IMR-90 (cell line): ENCODE measurements around the gene ZCCHC17. TPM values are rescaled to one million over a fixed set of nuclear protein-coding genes. Genes with fewer than 3 reads are reported as not detected.

Source experiments
- ATAC-seq: fragments of 200-7000 bp; cut with Tn5 transposase; 2 replicates; pipeline ENCODE4 v1.9.1; 2020; ENCODE audit warnings: low read depth, mild to moderate bottlenecking, moderate library complexity
- BruUV-seq: library from RNA; stranded (reverse); fragments of 400-500 nt; replicated peaks from 2 replicates; lab custom pipeline; 2021; lab: Mats Ljungman, UMichigan
- CTCF ChIA-PET: fragments of 300-600 bp; formaldehyde crosslinking; extraction: SDS; loops from one replicate; lab custom pipeline; 2021; ENCODE audit warnings: antibody characterized with exemption; lab: Yijun Ruan, JAX
- POLR2A ChIA-PET: fragments of 300-600 bp; sonication (Branson Sonifier 250); formaldehyde crosslinking; loops from one replicate; lab custom pipeline; 2022; ENCODE audit warnings: antibody characterized with exemption; ENCODE audit not compliant: unreplicated experiment; lab: Charles Lee
- DNase-seq: peaks from one replicate; pipeline ENCODE4 v3.0.0; 2013
- H2AFZ ChIP-seq: replicated peaks from 2 replicates; pipeline ENCODE3; 2013; ENCODE audit warnings: low read length, mild to moderate bottlenecking; ENCODE audit not compliant: poor library complexity
- H2AK5ac ChIP-seq: 2 replicates; pipeline ENCODE4 v1.6.1; 2013; ENCODE audit warnings: low read depth, low read length, inconsistent platforms
- H2AK9ac ChIP-seq: replicated peaks from 2 replicates; pipeline ENCODE3; 2013; ENCODE audit warnings: mild to moderate bottlenecking, low read depth, low read length, moderate library complexity; ENCODE audit not compliant: poor library complexity
- H2BK120ac ChIP-seq: 2 replicates; pipeline ENCODE4 v1.6.1; 2013; ENCODE audit warnings: low read depth, low read length, inconsistent platforms
- H2BK15ac ChIP-seq: 3 replicates; pipeline ENCODE4 v1.6.1; 2013; ENCODE audit warnings: low read depth, low read length, inconsistent platforms
- H2BK20ac ChIP-seq: 2 replicates; pipeline ENCODE4 v1.6.1; 2013; ENCODE audit warnings: low read depth, mild to moderate bottlenecking, inconsistent platforms, low read length, moderate library complexity
- H2BK5ac ChIP-seq: 2 replicates; pipeline ENCODE4 v1.6.1; 2013; ENCODE audit warnings: mild to moderate bottlenecking, low read depth, low read length, inconsistent platforms; ENCODE audit not compliant: poor library complexity, severe bottlenecking
- H3K14ac ChIP-seq: replicated peaks from 2 replicates; pipeline ENCODE4 v1.6.1; 2013; ENCODE audit warnings: low read depth, low read length, inconsistent platforms
- H3K18ac ChIP-seq: 2 replicates; pipeline ENCODE4 v1.6.1; 2013; ENCODE audit warnings: low read depth, low read length, control low read depth
- H3K23ac ChIP-seq: 2 replicates; pipeline ENCODE4 v1.6.1; 2013; ENCODE audit warnings: low read depth, low read length, inconsistent platforms
- H3K27ac ChIP-seq: 2 replicates; pipeline ENCODE4 v1.5.1; 2013; ENCODE audit warnings: mild to moderate bottlenecking, control low read depth, low read length; ENCODE audit not compliant: insufficient read depth
- H3K27me3 ChIP-seq: 2 replicates; pipeline ENCODE4 v1.6.1; 2013; ENCODE audit warnings: low read length; ENCODE audit not compliant: control insufficient read depth, insufficient read depth
- H3K36me3 ChIP-seq: 2 replicates; pipeline ENCODE4 v1.6.1; 2013; ENCODE audit warnings: low read length, mixed read lengths; ENCODE audit not compliant: control insufficient read depth, insufficient read depth
- H3K4ac ChIP-seq: 2 replicates; pipeline ENCODE4 v1.6.1; 2013; ENCODE audit warnings: low read depth, low read length, inconsistent platforms
- H3K4me1 ChIP-seq: 2 replicates; pipeline ENCODE4 v1.6.1; 2013; ENCODE audit warnings: low read length, mixed read lengths; ENCODE audit not compliant: control insufficient read depth, insufficient read depth
- H3K4me2 ChIP-seq: 2 replicates; pipeline ENCODE4 v1.6.1; 2013; ENCODE audit warnings: low read depth, mild to moderate bottlenecking, control low read depth, low read length, moderate library complexity
- H3K4me3 ChIP-seq: 2 replicates; pipeline ENCODE4 v1.5.1; 2013; ENCODE audit warnings: low read depth, mild to moderate bottlenecking, control low read depth, low read length, moderate library complexity; ENCODE audit not compliant: insufficient read depth
- H3K56ac ChIP-seq: 2 replicates; pipeline ENCODE4 v1.6.1; 2013; ENCODE audit warnings: low read length, inconsistent platforms; ENCODE audit not compliant: insufficient read depth; ENCODE audit errors: extremely low read depth
- H3K79me1 ChIP-seq, 2 experiments: 2 replicates each; pipeline ENCODE4 v1.6.1; 2013; ENCODE audit warnings: low read length in 2 of 2, inconsistent platforms in 1 of 2, low read depth in 1 of 2
- H3K9ac ChIP-seq: 2 replicates; pipeline ENCODE4 v1.6.1; 2013; ENCODE audit warnings: low read depth, low read length, control low read depth
- H3K9me1 ChIP-seq: 2 replicates; pipeline ENCODE4 v1.6.1; 2013; ENCODE audit warnings: low read length, inconsistent platforms; ENCODE audit not compliant: insufficient read depth
- H3K9me3 ChIP-seq: 2 replicates; pipeline ENCODE4 v1.6.1; 2013; ENCODE audit warnings: low read length; ENCODE audit not compliant: control insufficient read depth, insufficient read depth
- H4K20me1 ChIP-seq: 2 replicates; pipeline ENCODE4 v1.6.1; 2013; ENCODE audit warnings: low read length, inconsistent platforms; ENCODE audit not compliant: insufficient read depth
- H4K5ac ChIP-seq: 2 replicates; pipeline ENCODE4 v1.6.1; 2013; ENCODE audit warnings: mild to moderate bottlenecking, low read depth, low read length, control low read depth
- H4K8ac ChIP-seq, 2 experiments: 2 replicates each; pipeline ENCODE4 v1.6.1; 2013; ENCODE audit warnings: low read depth in 2 of 2, low read length in 2 of 2, control low read depth in 1 of 2, inconsistent platforms in 1 of 2
- H4K91ac ChIP-seq: 2 replicates; pipeline ENCODE4 v1.6.1; 2013; ENCODE audit warnings: low read depth, low read length, inconsistent platforms; ENCODE audit not compliant: insufficient read depth
- BHLHE40 ChIP-seq: fragments of 150-350 bp; IDR thresholded peaks from 2 replicates; pipeline ENCODE4 v1.6.1; 2016; ENCODE audit warnings: mild to moderate bottlenecking, low read depth, low read length
- CEBPB ChIP-seq: IDR thresholded peaks from 2 replicates; pipeline ENCODE4 v1.6.1; 2012; ENCODE audit warnings: low read depth, low read length, improper control_type of control experiment
- CHD1 ChIP-seq: IDR thresholded peaks from 2 replicates; pipeline ENCODE4 v1.6.1; 2012; ENCODE audit warnings: low read depth, low read length, improper control_type of control experiment
- CTCF ChIP-seq: conservative IDR thresholded peaks from 2 replicates; pipeline ENCODE4 v1.5.1; 2012; ENCODE audit warnings: mild to moderate bottlenecking, low read depth, low read length, improper control_type of control experiment
- ELK1 ChIP-seq: fragments of 150-350 bp; IDR thresholded peaks from 2 replicates; pipeline ENCODE4 v1.6.1; 2016; ENCODE audit warnings: low read depth, mild to moderate bottlenecking, low read length, moderate library complexity, borderline replicate concordance
- FOS ChIP-seq: fragments of 150-350 bp; IDR thresholded peaks from 2 replicates; pipeline ENCODE4 v1.6.1; 2016; ENCODE audit warnings: low read depth, low read length
- MAFK ChIP-seq: IDR thresholded peaks from 2 replicates; pipeline ENCODE4 v1.6.1; 2012; ENCODE audit warnings: low read depth, low read length, improper control_type of control experiment
- MAZ ChIP-seq: IDR thresholded peaks from 2 replicates; pipeline ENCODE4 v1.6.1; 2012; ENCODE audit warnings: low read depth, mild to moderate bottlenecking, low read length, improper control_type of control experiment, moderate library complexity, borderline replicate concordance
- MXI1 ChIP-seq: IDR thresholded peaks from 2 replicates; pipeline ENCODE4 v1.6.1; 2012; ENCODE audit warnings: low read depth, mild to moderate bottlenecking, low read length, moderate library complexity, borderline replicate concordance
- NFE2L2 ChIP-seq: fragments of 150-350 bp; IDR thresholded peaks from 2 replicates; pipeline ENCODE4 v1.6.1; 2016; ENCODE audit warnings: low read depth, mild to moderate bottlenecking, low read length
- POLR2A ChIP-seq: IDR thresholded peaks from 2 replicates; pipeline ENCODE4 v1.6.1; 2012; ENCODE audit warnings: mild to moderate bottlenecking, low read depth, low read length
- RAD21 ChIP-seq: IDR thresholded peaks from 2 replicates; pipeline ENCODE4 v1.6.1; 2012; ENCODE audit warnings: low read length, improper control_type of control experiment
- RCOR1 ChIP-seq: IDR thresholded peaks from 2 replicates; pipeline ENCODE4 v1.6.1; 2012; ENCODE audit warnings: mild to moderate bottlenecking, low read length, improper control_type of control experiment; ENCODE audit not compliant: insufficient replicate concordance
- RFX5 ChIP-seq: IDR thresholded peaks from 2 replicates; pipeline ENCODE4 v1.8.0; 2012; ENCODE audit warnings: low read depth, mild to moderate bottlenecking, low read length, moderate library complexity
- SMC3 ChIP-seq: fragments of 150-350 bp; IDR thresholded peaks from 2 replicates; pipeline ENCODE4 v1.6.1; 2016; ENCODE audit warnings: low read depth, mild to moderate bottlenecking, antibody characterized with exemption, low read length, moderate library complexity
- USF2 ChIP-seq: fragments of 150-350 bp; IDR thresholded peaks from 2 replicates; pipeline ENCODE4 v1.6.1; 2017; ENCODE audit warnings: mild to moderate bottlenecking, antibody characterized with exemption, low read length, low read depth
- WGBS, 2 experiments: methylation state at CpG; one replicate each; pipeline versions ENCODE4 v1.1.5 to v1.1.7; 2013; ENCODE audit warnings: missing lambda C conversion rate in 2 of 2; ENCODE audit not compliant: insufficient read length in 1 of 2; ENCODE audit errors: extremely low coverage in 2 of 2; 5-methylcytosine and 5-hydroxymethylcytosine counted together
- dilution Hi-C: fragments of 300-500 bp; cut with HindIII; formaldehyde crosslinking; loops from one replicate; pipeline ENCODE4 v1.14.3; 2018; ENCODE audit warnings: low sequenced_read_pairs; ENCODE audit not compliant: unreplicated experiment
- in situ Hi-C: fragments of 300-500 bp; cut with MboI; formaldehyde crosslinking; loops from 3 replicates; pipeline ENCODE4 v1.14.3; 2019; ENCODE audit warnings: low sequenced_read_pairs, inconsistent platforms, mixed read lengths
- intact Hi-C: fragments of 100-400 bp; cut with micrococcal nuclease; formaldehyde crosslinking; loops from 2 replicates; pipeline ENCODE4 v1.10.0; 2022
- polyA plus RNA-seq, 3 experiments: library from polyadenylated mRNA; depleted of rRNA; stranded (reverse); fragments of >200 nt; gene quantifications; 2 replicates each; pipeline ENCODE4 v1.2.3, GENCODE V29; 2012; ENCODE audit warnings: low replicate concordance in 1 of 3
- total RNA-seq: library from RNA; depleted of rRNA; stranded (reverse); fragments of >200 nt; gene quantifications from 2 replicates; pipeline ENCODE4 v1.2.3, GENCODE V29; 2012

Gene ZCCHC17
- total and polyA plus RNA-seq, 2 of the 4 experiments (the other 2 are of a cell fraction), result 48.4 to 48.9 TPM

DNA sequence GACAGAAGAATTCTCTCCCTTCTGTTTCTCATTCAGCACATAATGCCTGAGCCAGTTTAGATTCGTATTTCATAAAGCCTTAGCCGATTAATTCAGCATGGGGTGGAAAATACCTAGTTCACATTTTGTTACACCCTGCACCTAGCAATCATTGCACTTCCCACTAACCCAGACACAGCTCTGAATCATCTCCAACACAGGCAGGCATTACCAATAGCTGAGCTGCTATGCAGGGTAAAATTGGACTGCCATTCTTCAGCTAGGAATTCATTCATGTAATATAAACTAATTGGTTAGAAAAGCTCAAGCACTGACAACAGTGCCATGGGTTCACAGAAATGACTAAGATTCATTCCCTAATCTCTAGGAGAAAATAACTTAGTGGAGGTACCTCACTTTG lies 30.3 kb upstream of the ZCCHC17 start:
- H3K23ac ChIP-seq, result no peak overlapping the region
- H2BK120ac ChIP-seq, result no peak overlapping the region
- H4K20me1 ChIP-seq, result no peaks in the 10 kb centered on the region
- no peak overlapping the region for H3K4me2 ChIP-seq
- TF ChIP-seq CHD1, result no peak
- TF ChIP-seq ELK1, result no peak
- TF ChIP-seq SMC3, result no peak
- TF ChIP-seq RFX5, result no peak
- no peak for TF ChIP-seq RCOR1
- TF ChIP-seq USF2, result no peak
- no peak for TF ChIP-seq MXI1
- no peak for TF ChIP-seq POLR2A
- TF ChIP-seq MAFK, result no peak
- TF ChIP-seq BHLHE40, result no peak
- TF ChIP-seq MAZ, result no peak
- TF ChIP-seq CTCF, result no peak
- TF ChIP-seq CEBPB, result no peak
- TF ChIP-seq RAD21, result no peak
- no peak for TF ChIP-seq FOS
- no peak for TF ChIP-seq NFE2L2
- no peak overlapping the region for H3K4me3 ChIP-seq
- no peak overlapping the region for H4K8ac ChIP-seq
- no peak overlapping the region for H4K5ac ChIP-seq
- no peaks in the 10 kb centered on the region for H3K27me3 ChIP-seq
- H3K27ac ChIP-seq, result no peak overlapping the region
- intact Hi-C loops (no loop called here), dilution Hi-C loops (no loop called here), in situ Hi-C loops (no loop called here)
- H2BK5ac ChIP-seq, result no peak overlapping the region
- no peaks in the 10 kb centered on the region for H3K9me1 ChIP-seq
- DNase-seq (peak; percentile 35), ATAC-seq (peak; percentile 65)
- no peak overlapping the region for H2AFZ ChIP-seq
- H3K18ac ChIP-seq, result no peak overlapping the region
- H3K9me3 ChIP-seq, result no peaks in the 10 kb centered on the region
- no peaks in the 10 kb centered on the region for H3K4me1 ChIP-seq
- no peak overlapping the region for H3K4ac ChIP-seq
- no peak overlapping the region for H2AK5ac ChIP-seq
- H3K79me1 ChIP-seq, result no peaks in the 10 kb centered on the region; a peak in 1 of 4 replicates
- H2AK9ac ChIP-seq, result no peak overlapping the region
- BruUV-seq, result no TSS peak
- H4K91ac ChIP-seq, result no peak overlapping the region
- ChIA-PET POLR2A (no interaction called here), CTCF (no interaction called here)
- WGBS, 2 experiments, result 100% methylated on average over 2 of the region's 2 CpGs; no CpG with 5 or more reads in 1 of the 2 experiments
- H3K14ac ChIP-seq, result no peak overlapping the region
- no peak overlapping the region for H3K9ac ChIP-seq
- no peak overlapping the region for H2BK20ac ChIP-seq
- H2BK15ac ChIP-seq, result no peak overlapping the region
- H3K56ac ChIP-seq, result no peak overlapping the region
- H3K36me3 ChIP-seq, result peaks cover 27% of the 10 kb centered on the region
